HepG2 (cell line): ENCODE data around the gene TYMS. TPM values are rescaled to one million over a fixed set of nuclear protein-coding genes. Genes with fewer than 3 reads are reported as not detected.

Source experiments
- ATF2 ChIP-seq: sonication (generic); formaldehyde crosslinking; IDR thresholded peaks from 2 replicates; pipeline ENCODE4 v1.4.0; 2020; ENCODE audit warnings: missing genetic modification reagents
- ATF6 ChIP-seq: sonication (generic); formaldehyde crosslinking; conservative IDR thresholded peaks from 2 replicates; pipeline ENCODE4 v1.4.0; 2020; ENCODE audit warnings: missing genetic modification reagents
- HIVEP1 ChIP-seq: sonication (generic); formaldehyde crosslinking; IDR thresholded peaks from 2 replicates; pipeline ENCODE4 v1.4.0; 2020; ENCODE audit warnings: mild to moderate bottlenecking, missing genetic modification reagents
- MAFK ChIP-seq, 2 experiments: IDR thresholded peaks in 1 of 2; conservative IDR thresholded peaks in 1 of 2; 2 replicates each; pipeline ENCODE4 v1.6.1; 2011; ENCODE audit warnings: improper control_type of control experiment in 2 of 2, low read length in 2 of 2
- NFE2 ChIP-seq: sonication (generic); formaldehyde crosslinking; IDR thresholded peaks from 2 replicates; pipeline ENCODE4 v1.4.0; 2020; ENCODE audit warnings: missing genetic modification reagents
- SMARCC2 ChIP-seq: fragments of 450-650 bp; IDR thresholded peaks from 2 replicates; pipeline ENCODE4 v1.6.1; 2017; ENCODE audit warnings: antibody characterized with exemption, mild to moderate bottlenecking
- SNAPC2 ChIP-seq: sonication (generic); formaldehyde crosslinking; IDR thresholded peaks from 2 replicates; pipeline ENCODE4 v1.8.1; 2022; ENCODE audit warnings: mild to moderate bottlenecking, missing genetic modification reagents
- TBL1XR1 ChIP-seq: fragments of 150-350 bp; IDR thresholded peaks from 2 replicates; pipeline ENCODE4 v1.6.1; 2014; ENCODE audit warnings: borderline replicate concordance, low read length; ENCODE audit not compliant: partially characterized antibody
- ZNF230 ChIP-seq: sonication (generic); formaldehyde crosslinking; IDR thresholded peaks from 2 replicates; pipeline ENCODE4 v1.4.0; 2020; ENCODE audit warnings: mild to moderate bottlenecking, missing genetic modification reagents
- ZNF772 ChIP-seq: sonication (generic); formaldehyde crosslinking; IDR thresholded peaks from 2 replicates; pipeline ENCODE4 v1.5.0; 2020; ENCODE audit warnings: mild to moderate bottlenecking, missing genetic modification reagents
- polyA plus RNA-seq, 8 experiments: library from polyadenylated mRNA; depleted of rRNA in 3 of 8; stranded (reverse) in 7 of 8; unstranded in 1 of 8; fragments of >200 nt; fragmentation: Illumina TruSeq in 4 of 8; extraction: Trizol in 4 of 8; gene quantifications; 2 replicates each; pipeline versions ENCODE4 v1.2.1 to v1.2.3, GENCODE V29; 2011 to 2016; ENCODE audit warnings: low read depth in 4 of 8, missing spikeins in 1 of 8, mixed read lengths in 1 of 8; ENCODE audit not compliant: insufficient read depth in 1 of 8
- total RNA-seq, 5 experiments: library from RNA; depleted of rRNA; stranded (reverse); fragments of >200 nt; fragmentation: Illumina TruSeq; extraction: Trizol; gene quantifications; 2 replicates each; pipeline ENCODE4 v1.2.3, GENCODE V29; 2016; ENCODE audit warnings: low read depth in 1 of 5
- TF ChIP-seq, protein P1 (sequence below): sonication (generic); formaldehyde crosslinking; IDR thresholded peaks from 2 replicates; pipeline ENCODE4 v1.9.0; 2021; ENCODE audit warnings: mild to moderate bottlenecking, missing genetic modification reagents
- TF ChIP-seq, protein P2 (sequence below): sonication (generic); formaldehyde crosslinking; IDR thresholded peaks from 2 replicates; pipeline ENCODE4 v1.4.0; 2020; ENCODE audit warnings: missing genetic modification reagents
- TF ChIP-seq, protein P3 (sequence below): sonication (generic); formaldehyde crosslinking; conservative IDR thresholded peaks from 2 replicates; pipeline ENCODE4 v1.4.0; 2020; ENCODE audit warnings: missing genetic modification reagents

TYMS gene
- total and polyA plus RNA-seq, 2 of the 13 experiments (the other 11 are each of a cell fraction or from before 2014, with no cell fraction given), result 80.1 to 106 TPM

DNA sequence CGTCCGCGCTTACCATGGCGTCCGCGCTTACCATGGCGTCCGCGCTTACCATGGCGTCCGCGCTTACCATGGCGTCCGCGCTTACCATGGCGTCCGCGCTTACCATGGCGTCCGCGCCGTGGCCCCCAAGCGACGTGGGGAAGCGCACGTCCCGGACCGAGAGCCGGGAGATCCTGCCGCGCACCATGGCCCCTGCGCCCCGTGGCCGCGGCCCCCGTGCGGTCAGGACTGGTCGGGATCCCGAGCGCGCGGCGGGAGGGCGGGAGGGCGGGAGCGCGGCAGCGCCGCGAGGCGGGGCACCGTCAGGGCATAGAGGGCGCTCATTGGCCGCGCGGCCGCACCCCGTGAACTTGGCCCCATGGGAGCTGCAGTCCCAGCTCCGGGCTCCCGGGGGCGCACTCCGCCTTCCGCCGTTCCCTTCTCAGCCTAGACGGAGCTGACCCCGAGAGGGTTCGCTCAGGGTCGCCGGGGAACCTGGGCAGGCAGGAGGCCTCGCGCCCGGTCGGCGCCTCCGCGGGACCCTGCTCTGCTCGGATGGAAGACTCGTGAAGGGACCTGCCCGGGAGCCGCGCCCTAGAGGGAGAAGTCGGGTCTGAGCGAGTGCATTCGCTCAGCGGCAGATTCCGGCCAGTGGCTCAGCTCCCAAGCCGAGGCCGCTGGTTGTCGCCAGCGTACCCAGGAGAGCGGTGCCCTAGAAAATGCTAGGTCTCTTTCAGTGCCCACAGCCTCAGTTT lies 55.1 kb downstream of the TYMS start, which contains the start of gene ENOSF1 (continued):
- TF ChIP-seq ATF6 (CRISPR knock-in tag) (no peak), TBL1XR1 (no peak), ATF2 (CRISPR knock-in tag) (no peak), MAFK (conservative IDR thresholded peaks at IDR 0.05 in 1 of 2, IDR thresholded peaks at IDR 0.05 in 1 of 2; ENCODE audit: low read length in 2 of 2) (no peak), HIVEP1 (no peak), ZNF772 (CRISPR knock-in tag) (0 out of 2 replicates have a peak, but pooled peaks have one; percentile 53), NFE2 (CRISPR knock-in tag) (no peak), SMARCC2 (no peak), ZNF230 (no peak), SNAPC2 (CRISPR knock-in tag) (peak; percentile 54; the same call in 1 of the 2 replicates)
- TF ChIP-seq, protein P1, sequence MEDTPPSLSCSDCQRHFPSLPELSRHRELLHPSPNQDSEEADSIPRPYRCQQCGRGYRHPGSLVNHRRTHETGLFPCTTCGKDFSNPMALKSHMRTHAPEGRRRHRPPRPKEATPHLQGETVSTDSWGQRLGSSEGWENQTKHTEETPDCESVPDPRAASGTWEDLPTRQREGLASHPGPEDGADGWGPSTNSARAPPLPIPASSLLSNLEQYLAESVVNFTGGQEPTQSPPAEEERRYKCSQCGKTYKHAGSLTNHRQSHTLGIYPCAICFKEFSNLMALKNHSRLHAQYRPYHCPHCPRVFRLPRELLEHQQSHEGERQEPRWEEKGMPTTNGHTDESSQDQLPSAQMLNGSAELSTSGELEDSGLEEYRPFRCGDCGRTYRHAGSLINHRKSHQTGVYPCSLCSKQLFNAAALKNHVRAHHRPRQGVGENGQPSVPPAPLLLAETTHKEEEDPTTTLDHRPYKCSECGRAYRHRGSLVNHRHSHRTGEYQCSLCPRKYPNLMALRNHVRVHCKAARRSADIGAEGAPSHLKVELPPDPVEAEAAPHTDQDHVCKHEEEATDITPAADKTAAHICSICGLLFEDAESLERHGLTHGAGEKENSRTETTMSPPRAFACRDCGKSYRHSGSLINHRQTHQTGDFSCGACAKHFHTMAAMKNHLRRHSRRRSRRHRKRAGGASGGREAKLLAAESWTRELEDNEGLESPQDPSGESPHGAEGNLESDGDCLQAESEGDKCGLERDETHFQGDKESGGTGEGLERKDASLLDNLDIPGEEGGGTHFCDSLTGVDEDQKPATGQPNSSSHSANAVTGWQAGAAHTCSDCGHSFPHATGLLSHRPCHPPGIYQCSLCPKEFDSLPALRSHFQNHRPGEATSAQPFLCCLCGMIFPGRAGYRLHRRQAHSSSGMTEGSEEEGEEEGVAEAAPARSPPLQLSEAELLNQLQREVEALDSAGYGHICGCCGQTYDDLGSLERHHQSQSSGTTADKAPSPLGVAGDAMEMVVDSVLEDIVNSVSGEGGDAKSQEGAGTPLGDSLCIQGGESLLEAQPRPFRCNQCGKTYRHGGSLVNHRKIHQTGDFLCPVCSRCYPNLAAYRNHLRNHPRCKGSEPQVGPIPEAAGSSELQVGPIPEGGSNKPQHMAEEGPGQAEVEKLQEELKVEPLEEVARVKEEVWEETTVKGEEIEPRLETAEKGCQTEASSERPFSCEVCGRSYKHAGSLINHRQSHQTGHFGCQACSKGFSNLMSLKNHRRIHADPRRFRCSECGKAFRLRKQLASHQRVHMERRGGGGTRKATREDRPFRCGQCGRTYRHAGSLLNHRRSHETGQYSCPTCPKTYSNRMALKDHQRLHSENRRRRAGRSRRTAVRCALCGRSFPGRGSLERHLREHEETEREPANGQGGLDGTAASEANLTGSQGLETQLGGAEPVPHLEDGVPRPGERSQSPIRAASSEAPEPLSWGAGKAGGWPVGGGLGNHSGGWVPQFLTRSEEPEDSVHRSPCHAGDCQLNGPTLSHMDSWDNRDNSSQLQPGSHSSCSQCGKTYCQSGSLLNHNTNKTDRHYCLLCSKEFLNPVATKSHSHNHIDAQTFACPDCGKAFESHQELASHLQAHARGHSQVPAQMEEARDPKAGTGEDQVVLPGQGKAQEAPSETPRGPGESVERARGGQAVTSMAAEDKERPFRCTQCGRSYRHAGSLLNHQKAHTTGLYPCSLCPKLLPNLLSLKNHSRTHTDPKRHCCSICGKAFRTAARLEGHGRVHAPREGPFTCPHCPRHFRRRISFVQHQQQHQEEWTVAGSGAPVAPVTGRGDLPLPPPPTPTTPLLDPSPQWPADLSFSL, result no peak
- TF ChIP-seq, protein P2, sequence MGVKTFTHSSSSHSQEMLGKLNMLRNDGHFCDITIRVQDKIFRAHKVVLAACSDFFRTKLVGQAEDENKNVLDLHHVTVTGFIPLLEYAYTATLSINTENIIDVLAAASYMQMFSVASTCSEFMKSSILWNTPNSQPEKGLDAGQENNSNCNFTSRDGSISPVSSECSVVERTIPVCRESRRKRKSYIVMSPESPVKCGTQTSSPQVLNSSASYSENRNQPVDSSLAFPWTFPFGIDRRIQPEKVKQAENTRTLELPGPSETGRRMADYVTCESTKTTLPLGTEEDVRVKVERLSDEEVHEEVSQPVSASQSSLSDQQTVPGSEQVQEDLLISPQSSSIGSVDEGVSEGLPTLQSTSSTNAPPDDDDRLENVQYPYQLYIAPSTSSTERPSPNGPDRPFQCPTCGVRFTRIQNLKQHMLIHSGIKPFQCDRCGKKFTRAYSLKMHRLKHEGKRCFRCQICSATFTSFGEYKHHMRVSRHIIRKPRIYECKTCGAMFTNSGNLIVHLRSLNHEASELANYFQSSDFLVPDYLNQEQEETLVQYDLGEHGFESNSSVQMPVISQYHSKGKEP (CRISPR knock-in tag), result no peak
- TF ChIP-seq, protein P3, sequence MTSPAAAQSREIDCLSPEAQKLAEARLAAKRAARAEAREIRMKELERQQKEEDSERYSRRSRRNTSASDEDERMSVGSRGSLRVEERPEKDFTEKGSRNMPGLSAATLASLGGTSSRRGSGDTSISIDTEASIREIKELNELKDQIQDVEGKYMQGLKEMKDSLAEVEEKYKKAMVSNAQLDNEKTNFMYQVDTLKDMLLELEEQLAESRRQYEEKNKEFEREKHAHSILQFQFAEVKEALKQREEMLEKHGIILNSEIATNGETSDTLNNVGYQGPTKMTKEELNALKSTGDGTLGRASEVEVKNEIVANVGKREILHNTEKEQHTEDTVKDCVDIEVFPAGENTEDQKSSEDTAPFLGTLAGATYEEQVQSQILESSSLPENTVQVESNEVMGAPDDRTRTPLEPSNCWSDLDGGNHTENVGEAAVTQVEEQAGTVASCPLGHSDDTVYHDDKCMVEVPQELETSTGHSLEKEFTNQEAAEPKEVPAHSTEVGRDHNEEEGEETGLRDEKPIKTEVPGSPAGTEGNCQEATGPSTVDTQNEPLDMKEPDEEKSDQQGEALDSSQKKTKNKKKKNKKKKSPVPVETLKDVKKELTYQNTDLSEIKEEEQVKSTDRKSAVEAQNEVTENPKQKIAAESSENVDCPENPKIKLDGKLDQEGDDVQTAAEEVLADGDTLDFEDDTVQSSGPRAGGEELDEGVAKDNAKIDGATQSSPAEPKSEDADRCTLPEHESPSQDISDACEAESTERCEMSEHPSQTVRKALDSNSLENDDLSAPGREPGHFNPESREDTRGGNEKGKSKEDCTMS (CRISPR knock-in tag), result no peak
